Skeletal muscle tissue (tissue), 5 donors: ENCODE results near the gene ZNF223. TPM values are rescaled to one million over a fixed set of nuclear protein-coding genes. Genes with fewer than 3 reads are reported as not detected.

Source experiments
- H3K27ac ChIP-seq: one replicate; pipeline ENCODE4 v1.7.0; 2013; ENCODE audit warnings: mild to moderate bottlenecking, low read depth, low read length, inconsistent platforms
- H3K27me3 ChIP-seq, 3 donors: one replicate each; pipeline ENCODE4 v1.7.0; 2013; ENCODE audit warnings: low read length in 3 of 3; ENCODE audit not compliant: control insufficient read depth in 3 of 3, insufficient read depth in 3 of 3
- H3K36me3 ChIP-seq, 3 donors: one replicate each; pipeline ENCODE4 v1.7.0; 2013; ENCODE audit warnings: low read length in 3 of 3; ENCODE audit not compliant: control insufficient read depth in 3 of 3, insufficient read depth in 3 of 3
- H3K4me1 ChIP-seq, 3 donors: one replicate each; pipeline ENCODE4 v1.7.0; 2013; ENCODE audit warnings: low read length in 3 of 3, mild to moderate bottlenecking in 3 of 3; ENCODE audit not compliant: control insufficient read depth in 3 of 3, insufficient read depth in 3 of 3
- H3K4me3 ChIP-seq, 3 donors: one replicate each; pipeline ENCODE4 v1.7.0; 2013; ENCODE audit warnings: low read length in 3 of 3
- H3K9ac ChIP-seq, 3 donors: one replicate each; pipeline ENCODE4 v1.7.0; 2013; ENCODE audit warnings: low read length in 3 of 3, mild to moderate bottlenecking in 3 of 3, moderate library complexity in 2 of 3, low read depth in 1 of 3
- H3K9me3 ChIP-seq, 3 donors: one replicate each; pipeline ENCODE4 v1.7.0; 2013; ENCODE audit warnings: low read length in 3 of 3; ENCODE audit not compliant: control insufficient read depth in 3 of 3
- small RNA-seq: library from RNA; depleted of rRNA; stranded (forward); fragments of <200 nt; gene quantifications from one replicate; pipeline ENCODE3, GENCODE V24; 2014
- total RNA-seq: library from RNA; depleted of rRNA; stranded (reverse); fragments of >200 nt; gene quantifications from one replicate; pipeline ENCODE4 v1.2.3, GENCODE V29; 2014
- donor health status: Osteomylitis.

ZNF223 gene
- total RNA-seq, 1 donor from 2014 or later, result 5.2 TPM

DNA sequence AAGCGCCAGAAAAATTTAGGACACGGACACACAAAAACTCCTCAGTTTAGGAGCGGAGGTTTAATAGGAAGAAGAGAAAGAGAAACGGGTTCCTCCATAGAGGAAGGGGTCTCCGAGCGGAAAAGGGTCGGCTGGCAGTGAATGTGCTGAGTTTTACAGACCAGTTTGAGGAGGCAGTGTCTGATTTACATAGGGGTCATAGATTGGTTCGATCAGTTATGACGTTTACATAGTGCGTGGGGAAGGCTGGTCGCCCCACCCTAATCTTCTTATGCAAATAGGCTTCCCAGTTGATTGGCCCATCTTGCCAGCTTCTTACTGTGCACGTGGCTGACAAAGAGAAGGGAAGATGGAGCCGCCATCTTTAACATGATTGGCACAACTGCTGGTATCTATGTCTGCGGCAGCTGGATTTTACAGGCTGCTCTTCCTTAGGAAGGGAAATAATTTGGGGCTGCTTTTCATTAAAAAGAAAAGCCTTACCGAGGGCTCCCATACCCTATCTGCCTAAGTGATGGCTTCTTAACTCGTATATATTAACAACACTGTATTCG is 60.2 kb downstream of the ZNF223 start:
- Histone ChIP-seq H3K9ac (peak overlapping the region in 2 of 3 donors; percentile 73 to 82), H3K9me3 (peaks cover 19 to 32% (median 24%) of the 10 kb centered on the region in 3 donors), H3K4me3 (peak overlapping the region; percentile 94 to 97 (median 96)), H3K36me3 (peaks cover 19 to 33% (median 20%) of the 10 kb centered on the region in 3 donors), H3K27ac (no peak overlapping the region), H3K27me3 (no peaks in the 10 kb centered on the region), H3K4me1 (peaks cover 9 to 18% (median 17%) of the 10 kb centered on the region in 3 donors)

DNA sequence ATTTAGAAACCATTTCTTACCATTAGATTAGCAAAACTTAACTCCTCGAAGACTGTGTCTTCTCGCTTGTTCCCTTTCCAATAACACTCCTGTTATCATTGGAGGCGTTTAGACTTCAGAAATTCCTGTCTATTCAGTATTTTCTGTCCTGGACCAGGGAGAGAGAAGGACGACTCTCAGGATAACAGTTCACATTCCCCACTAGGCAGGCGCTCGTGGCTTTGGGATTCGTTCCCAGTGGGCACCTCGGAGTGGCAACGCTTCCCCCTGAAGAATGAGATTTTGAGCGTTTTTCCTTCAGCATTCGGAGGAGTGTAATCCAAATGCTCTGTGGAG is 60.9 kb downstream of the ZNF223 start:
- peaks cover 15 to 32% (median 16%) of the 10 kb centered on the region in 3 donors for H3K36me3 ChIP-seq
- H3K4me3 ChIP-seq, result peak overlapping the region; percentile 94 to 97 (median 96)
- peaks cover 9 to 18% (median 17%) of the 10 kb centered on the region in 3 donors for H3K4me1 ChIP-seq
- H3K27ac ChIP-seq, result no peak overlapping the region
- H3K9ac ChIP-seq, result peak overlapping the region; percentile 73 to 87 (median 82)
- H3K9me3 ChIP-seq, result peaks cover 11 to 24% (median 16%) of the 10 kb centered on the region in 3 donors
- H3K27me3 ChIP-seq, result no peaks in the 10 kb centered on the region

DNA sequence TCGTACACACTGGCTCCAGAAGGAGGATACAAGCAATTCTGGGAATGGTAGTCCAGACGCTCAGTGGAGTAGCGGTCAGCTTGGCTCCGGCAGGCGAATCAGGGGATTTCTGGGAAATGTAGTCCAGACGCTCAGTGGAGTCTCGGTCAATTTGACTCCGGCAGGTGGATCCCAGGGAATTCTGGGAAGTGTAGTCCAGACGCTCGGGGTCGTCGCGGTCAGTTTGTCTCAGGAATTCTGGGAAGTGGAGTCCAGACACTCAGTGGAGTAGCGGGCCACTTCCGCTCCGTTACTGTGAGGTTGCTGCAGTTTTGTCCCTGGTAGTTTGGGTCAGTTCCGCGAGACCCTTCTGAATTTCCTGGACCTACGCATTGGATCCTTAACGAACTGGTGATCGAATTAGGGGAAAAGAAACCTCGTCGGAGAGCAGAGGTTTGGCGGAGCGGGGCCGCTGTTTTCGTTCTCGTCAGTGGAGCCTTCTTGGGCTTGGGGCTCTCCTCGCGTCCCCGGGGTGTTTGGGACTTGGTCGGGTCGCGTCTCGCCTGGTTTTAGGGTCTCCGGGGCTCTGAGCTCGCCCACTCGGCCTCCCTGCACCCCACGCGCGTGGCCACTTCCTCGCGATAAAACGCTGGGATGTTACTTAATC is 61.4 kb downstream of the ZNF223 start, which contains the start of gene ZNF225:
Gene ZNF225 (plus strand): TSS at position 262 of the 646 bp plus-strand sequence. CDS start 2,429 bp downstream, outside the sequence.
- peak within 1 kb of the TSS; percentile 78 for H3K27ac ChIP-seq
- H3K4me3 ChIP-seq, result peak within 1 kb of the TSS; percentile 94 to 97 (median 96)
- peak within 1 kb of the TSS; percentile 83 to 95 (median 90) for H3K9ac ChIP-seq
- no peaks in the 10 kb centered on the region for H3K27me3 ChIP-seq
- peaks cover 6 to 19% (median 12%) of the 10 kb centered on the region in 3 donors for H3K9me3 ChIP-seq
- H3K36me3 ChIP-seq, result peaks cover 14 to 31% (median 17%) of the 10 kb centered on the region in 3 donors
- peaks cover 9 to 18% (median 17%) of the 10 kb centered on the region in 3 donors for H3K4me1 ChIP-seq

DNA sequence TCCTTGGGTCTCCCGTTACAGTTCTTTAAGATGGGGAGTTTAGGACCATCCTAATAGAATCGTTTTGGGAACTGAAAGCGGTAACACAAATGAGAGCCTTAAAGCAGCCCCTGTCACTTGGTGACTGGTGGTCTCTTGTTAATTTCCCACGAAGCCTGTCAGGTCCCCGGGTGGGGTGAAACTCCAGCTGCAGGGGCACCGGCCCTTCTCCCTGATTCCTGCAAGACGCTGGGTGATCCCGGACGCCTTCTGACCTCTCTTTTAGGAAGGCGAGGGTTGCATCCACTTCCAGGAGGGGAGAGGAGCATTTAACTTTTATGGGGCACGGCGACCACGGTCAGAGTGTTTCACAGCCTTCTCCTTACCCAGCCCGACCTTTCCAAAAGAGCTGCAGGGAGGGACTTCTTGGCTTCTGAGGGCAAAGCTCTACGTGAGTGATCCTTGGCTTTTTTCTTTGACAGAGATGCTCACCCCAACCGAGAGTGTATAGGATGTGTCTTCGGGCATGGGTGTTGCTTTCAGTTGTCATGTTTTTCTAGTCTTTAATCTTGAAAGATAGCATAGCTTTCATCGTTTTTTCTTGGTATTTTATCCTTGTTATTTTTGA is 62.1 kb downstream of the ZNF223 start:
- H3K9me3 ChIP-seq, result peaks cover 3 to 16% (median 8%) of the 10 kb centered on the region in 3 donors
- H3K4me3 ChIP-seq, result peak overlapping the region; percentile 94 to 96 (median 96)

More for the DNA sequence above, 62.1 kb downstream of the ZNF223 start:
- Histone ChIP-seq H3K27ac (peak overlapping the region; percentile 78), H3K9ac (peak overlapping the region; percentile 83 to 95 (median 90)), H3K27me3 (no peaks in the 10 kb centered on the region), H3K36me3 (peaks cover 14 to 30% (median 20%) of the 10 kb centered on the region in 3 donors), H3K4me1 (peaks cover 9 to 18% (median 17%) of the 10 kb centered on the region in 3 donors)

Small RNA genes lying within 50 kb of the gene (small RNA-seq; reads per million reads assigned to genes)
- gene RNU6-902P, result not detected

Other genes starting within 250 kb of the ZNF223 start
- gene LYPD5, start 249.6 kb upstream of the ZNF223 start, total RNA-seq, result not detected
- gene ZNF283, start 224.7 kb upstream of the ZNF223 start, total RNA-seq, result 21.4 TPM
- gene ZNF404, start 168.1 kb upstream of the ZNF223 start, total RNA-seq, result 1.6 TPM
- gene ZNF45, start 116.8 kb upstream of the ZNF223 start, total RNA-seq, result 13.0 TPM
- 6.3 TPM for gene ZNF221, start 100.8 kb upstream of the ZNF223 start, total RNA-seq
- 13.0 TPM for gene ZNF155, start 67.8 kb upstream of the ZNF223 start, total RNA-seq
- 4.2 TPM for gene ZNF230, start 49.1 kb upstream of the ZNF223 start, total RNA-seq
- 5.7 TPM for gene ZNF222, start 26.7 kb upstream of the ZNF223 start, total RNA-seq
- gene ZNF284, start 20.1 kb downstream of the ZNF223 start, total RNA-seq, result 2.6 TPM
- gene ZNF224, start 42.3 kb downstream of the ZNF223 start, total RNA-seq, result 30.3 TPM
- 7.3 TPM for gene ZNF225, start 61.4 kb downstream of the ZNF223 start, total RNA-seq
- gene ZNF234, start 89.5 kb downstream of the ZNF223 start, total RNA-seq, result 11.5 TPM
- gene ZNF226, start 113.1 kb downstream of the ZNF223 start, total RNA-seq, result 15.7 TPM
- gene ZNF227, start 160.5 kb downstream of the ZNF223 start, total RNA-seq, result 21.4 TPM
- 1.6 TPM for gene ZNF233, start 207.8 kb downstream of the ZNF223 start, total RNA-seq